ENCODE data around the gene PPP1R9A.

Gene PPP1R9A

DNA sequence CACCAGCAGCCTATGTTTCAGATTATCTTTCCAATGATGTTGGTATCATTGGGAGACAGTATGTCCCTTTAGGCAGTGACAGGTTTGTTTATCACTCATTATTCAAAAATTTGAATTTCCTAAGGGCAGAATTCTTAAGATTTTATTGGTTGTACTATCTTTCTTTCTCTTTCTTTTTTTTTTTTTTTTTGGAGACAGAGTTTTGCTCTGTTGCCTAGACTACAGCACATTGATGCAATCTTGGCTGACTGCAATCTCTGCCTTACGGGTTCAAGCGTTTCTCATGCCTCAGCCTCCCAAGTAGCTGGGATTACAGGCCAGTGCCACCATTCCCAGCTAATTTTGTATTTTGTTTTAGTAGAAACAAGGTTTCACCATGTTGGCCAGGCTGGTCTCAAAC, 305.8 kb downstream of the PPP1R9A start:
- DNase-seq: no peak

DNA sequence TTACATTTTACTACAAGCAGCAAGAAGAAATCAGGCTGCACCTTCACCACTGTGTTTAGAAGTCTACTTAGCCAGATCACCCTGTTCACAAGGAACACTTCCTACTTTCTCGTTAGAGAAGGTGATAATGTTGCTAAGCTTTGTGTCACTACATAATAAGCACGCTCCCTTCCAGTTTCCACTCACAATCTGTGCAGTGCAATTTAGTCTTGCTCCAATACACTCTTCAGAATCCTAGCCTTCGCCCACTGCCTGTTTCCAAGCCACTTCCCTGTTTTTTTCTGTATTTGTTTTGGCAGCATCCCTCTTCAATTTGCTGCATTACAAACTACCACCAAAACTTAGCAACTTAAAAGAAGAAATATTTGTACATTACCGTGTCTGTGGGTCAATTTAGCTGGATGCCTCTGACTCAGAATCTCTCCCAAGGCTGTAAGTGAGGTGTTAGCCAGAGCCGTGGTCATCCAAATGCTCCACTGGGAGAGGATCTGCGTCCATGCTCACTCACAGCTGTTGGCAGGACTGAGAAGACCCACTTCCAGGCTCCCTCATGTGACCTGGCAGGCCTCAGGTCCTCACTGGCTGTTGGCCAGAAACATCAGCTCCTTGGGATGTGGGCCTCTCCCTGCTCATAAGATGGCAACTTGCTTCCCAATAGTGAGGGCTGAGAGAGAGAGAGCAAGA, 306.6 kb downstream of the PPP1R9A start:
- no peak for DNase-seq

GRCh38 chr7:95219721-95220120, 312.3 kb downstream of the PPP1R9A start:
- DNase-seq: no peak

DNA sequence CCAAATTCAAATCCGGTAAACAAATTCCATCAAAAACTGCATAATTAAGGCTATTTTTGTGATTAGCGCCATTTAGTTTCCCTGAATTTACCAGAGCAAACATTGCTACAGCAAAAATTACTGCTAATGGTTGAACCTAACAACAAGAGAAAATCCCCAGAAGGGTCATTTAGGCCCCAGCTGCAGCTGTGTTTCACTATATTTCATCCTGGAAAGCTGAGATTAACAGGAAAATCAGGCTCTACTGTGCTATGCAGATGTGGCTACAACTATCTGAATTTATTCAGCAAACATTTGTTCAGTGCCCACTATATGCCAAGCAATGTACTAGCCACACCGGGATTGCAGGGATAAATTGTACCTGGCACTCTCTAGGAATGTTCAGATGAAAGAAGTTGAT, 312.9 kb downstream of the PPP1R9A start:
- DNase-seq: no peak

- DNase-seq: no peak
Observed at GRCh38 chr7:95225301-95225700, 317.9 kb downstream of the PPP1R9A start.

DNA sequence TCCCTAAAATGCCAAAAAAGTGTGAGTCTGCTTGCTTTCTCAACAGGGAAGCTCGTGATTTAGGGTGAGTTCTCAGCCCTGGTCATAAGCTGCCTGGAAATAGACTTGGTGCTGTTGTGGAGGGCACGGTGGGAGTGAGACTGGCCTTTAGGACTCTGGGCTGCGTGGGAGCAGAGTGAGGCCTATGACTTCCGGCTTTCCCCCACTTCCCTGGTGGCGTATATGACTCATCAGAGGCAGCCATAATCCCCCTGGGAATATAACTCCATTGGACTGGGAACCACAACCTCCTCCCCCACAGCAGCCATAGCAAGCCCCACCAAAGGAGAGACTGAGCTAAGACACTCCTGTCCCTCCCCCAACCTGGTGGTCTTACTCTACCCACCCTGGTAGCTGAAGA, 321.9 kb downstream of the PPP1R9A start:
- DNase-seq: no peak

GRCh38 chr7:95238252-95238943, 331.0 kb downstream of the PPP1R9A start:
- DNase-seq: no peak

- DNase-seq: no peak
Observed at GRCh38 chr7:95240921-95241320, 333.5 kb downstream of the PPP1R9A start.

- no peak for DNase-seq
Observed at GRCh38 chr7:95242266-95242665, 334.9 kb downstream of the PPP1R9A start.

- DNase-seq: no peak
Observed at GRCh38 chr7:95244616-95245015, 337.2 kb downstream of the PPP1R9A start.

DNA sequence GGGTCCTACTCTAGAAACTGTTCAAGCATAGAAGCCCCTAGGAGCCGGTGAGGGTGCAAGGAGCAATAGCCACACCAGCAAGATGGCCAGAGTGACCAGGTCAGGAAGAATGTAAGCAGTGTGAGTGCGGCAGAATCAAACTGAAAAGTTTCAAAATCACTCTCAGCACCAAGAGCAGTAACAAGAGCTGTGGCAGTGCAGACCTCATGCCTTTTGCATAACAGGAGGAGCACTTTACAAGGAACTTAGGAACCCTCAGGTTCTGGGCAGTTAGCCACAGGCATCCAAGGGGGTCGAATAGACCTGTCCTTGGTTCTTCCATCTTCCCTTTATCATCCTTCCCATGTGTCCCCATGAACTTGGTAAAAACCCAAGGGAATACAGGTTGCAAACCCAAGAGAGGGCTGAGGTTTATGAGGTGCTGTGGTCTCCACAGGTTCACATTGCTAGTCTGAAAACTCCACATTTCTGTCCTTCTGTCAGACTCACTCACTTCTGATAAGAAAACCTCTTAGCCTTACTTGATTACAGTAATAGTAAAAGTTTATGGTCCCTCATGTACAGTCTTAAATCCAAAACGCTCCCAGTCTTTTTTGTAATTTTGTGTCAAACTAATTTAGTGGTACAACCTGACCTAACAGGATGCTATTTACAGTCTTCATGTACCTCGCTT, 338.6 kb downstream of the PPP1R9A start:
- no peak for DNase-seq

DNA sequence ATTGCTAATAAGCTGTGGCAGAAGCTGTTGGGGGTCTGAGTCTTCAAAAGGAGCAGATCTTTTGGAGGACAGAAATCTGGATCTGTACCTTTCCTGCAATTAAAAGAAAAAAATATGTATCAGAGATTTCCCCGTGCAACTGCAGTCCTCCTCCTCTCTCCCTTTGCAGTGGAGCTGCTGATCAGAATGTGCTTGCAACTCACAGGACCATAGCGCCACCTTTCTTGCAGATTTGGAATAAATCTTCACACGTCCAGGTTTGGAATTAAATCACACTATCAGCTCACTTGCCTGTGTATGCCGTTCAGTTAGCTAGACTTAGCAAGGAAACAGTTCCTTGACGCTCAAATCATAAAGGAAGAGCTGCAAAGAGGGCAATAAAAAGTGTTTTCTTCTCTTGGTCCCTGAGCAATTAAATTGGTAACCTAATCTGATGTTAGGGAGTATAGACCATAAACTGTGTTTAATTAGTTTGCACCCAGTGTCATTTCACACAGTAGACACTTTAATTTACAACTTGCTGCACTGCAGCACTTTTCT, 339.5 kb downstream of the PPP1R9A start:
- peak; percentile 78 for DNase-seq

- no peak for DNase-seq
Observed at GRCh38 chr7:95250571-95250970, 343.2 kb downstream of the PPP1R9A start.

- DNase-seq: no peak
Observed at GRCh38 chr7:95251966-95252365, 344.6 kb downstream of the PPP1R9A start.

DNA sequence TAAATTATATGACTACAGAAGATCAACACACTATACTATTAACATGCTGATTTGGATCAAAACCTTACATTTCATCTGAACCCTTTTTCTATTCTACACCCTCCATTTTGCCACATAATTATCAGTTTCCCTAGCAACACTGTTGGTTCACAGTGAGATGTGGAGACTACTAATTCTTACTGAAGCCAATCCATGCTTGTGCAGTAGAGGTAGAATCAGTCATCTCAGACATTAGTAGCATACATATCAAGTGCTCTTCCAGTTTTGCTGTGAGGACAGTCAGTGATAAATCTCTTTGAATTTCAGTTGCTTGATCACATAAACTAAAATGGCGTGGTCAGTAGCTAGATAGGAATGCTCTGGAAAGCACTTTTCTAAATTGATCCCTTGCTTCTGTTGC, 346.6 kb downstream of the PPP1R9A start:
- DNase-seq: no peak

DNA sequence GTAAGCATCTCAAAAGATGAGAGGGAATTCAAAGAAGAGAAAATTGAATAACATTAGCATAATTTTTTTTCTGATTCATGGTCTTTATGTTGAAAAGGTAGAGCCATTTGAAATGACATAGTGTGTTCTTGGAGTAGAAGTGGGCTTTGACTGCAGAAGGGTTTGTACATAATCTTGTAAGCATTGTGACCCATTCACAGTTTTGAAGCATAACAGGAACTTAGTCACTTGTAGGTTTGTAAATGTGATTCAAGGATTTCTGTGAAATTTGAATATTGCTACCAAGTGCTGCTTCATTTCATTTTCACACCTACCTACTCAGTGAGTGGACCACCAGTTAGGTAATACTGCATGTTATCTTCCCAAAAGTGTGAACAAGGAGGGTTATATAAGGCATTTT, 348.3 kb downstream of the PPP1R9A start:
- DNase-seq: no peak

GRCh38 chr7:95261895-95262415, 354.6 kb downstream of the PPP1R9A start:
- no peak for DNase-seq

- DNase-seq: no peak
Observed at GRCh38 chr7:95262875-95263274, 355.5 kb downstream of the PPP1R9A start.

DNA sequence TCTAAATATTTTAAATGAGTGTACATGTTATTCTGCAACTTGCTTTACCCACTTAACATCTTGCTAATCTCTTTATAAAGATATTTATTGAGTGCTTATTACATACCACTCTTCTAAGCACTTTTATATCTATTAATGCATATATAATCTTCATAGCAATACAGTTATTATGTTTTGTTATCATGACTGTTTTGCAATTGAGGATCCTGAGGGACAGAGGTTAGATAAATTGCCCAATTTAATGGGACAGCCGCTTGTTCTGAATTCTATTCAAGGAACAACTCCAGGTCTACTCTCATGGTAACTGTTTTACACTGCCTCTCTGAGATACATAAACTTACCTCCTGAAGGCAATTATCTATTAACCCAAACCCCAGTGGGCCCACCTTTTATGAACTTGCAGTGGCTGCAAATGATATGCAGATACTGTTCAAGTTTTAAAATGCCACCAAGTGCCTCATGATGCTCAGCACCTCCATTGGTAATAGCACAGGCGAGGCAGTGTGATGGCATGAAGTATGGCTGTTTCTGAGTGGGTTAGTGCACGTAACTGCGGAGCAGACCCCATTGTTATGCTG, 356.5 kb downstream of the PPP1R9A start:
- no peak for DNase-seq

GRCh38 chr7:95264363-95264891, 357.0 kb downstream of the PPP1R9A start:
- DNase-seq: no peak

- DNase-seq: no peak
Observed at GRCh38 chr7:95265634-95266033, 358.2 kb downstream of the PPP1R9A start.

DNA sequence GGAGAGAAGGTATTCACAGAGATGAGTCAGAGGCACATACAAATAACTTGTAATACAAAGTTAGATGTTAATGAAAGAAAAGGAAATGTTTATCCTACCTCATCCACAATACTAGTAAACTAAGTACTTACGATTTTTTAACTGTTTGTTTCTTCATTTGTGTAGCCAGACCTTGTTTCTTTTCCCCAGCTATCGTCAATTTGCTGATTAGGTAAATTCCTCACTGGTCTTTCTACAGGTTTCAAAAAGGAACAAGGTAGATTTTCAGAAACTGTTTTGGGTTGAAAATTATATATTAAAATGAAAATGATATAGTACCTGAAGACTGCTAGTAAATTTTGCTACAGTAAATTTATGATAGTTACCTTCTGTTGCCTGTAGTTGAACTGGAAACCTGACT, 360.4 kb downstream of the PPP1R9A start:
- no peak for DNase-seq

GRCh38 chr7:95269640-95270039, 362.2 kb downstream of the PPP1R9A start:
- no peak for DNase-seq

Data from RPMI8226 (cell line).